OCI-LY3 (cell line): ENCODE results near the gene MINDY3.

Source experiments
- CTCF ChIP-seq: fragments of 200-600, 300-600 bp; sonication (generic); IDR thresholded peaks from 2 replicates; pipeline ENCODE4 v1.5.1; 2014; ENCODE audit warnings: antibody characterized with exemption, low read length, low read depth
- EZH2phosphoT487 ChIP-seq: fragments of 200-600 bp; shearing (Covaris generic); IDR thresholded peaks from 2 replicates; pipeline ENCODE4 v1.6.1; 2018; ENCODE audit warnings: antibody characterized with exemption, mixed run types, low read depth

- TF ChIP-seq CTCF (peak; percentile 28), EZH2phosphoT487 (no peak)
These were observed 37.7 kb upstream of the MINDY3 start for GRCh38 chr10:15898046-15898445.
